Thyroid gland (tissue), 4 donors: ENCODE results near the gene CREM.
"Not testable (repeated sequence)": the region's sequence is repeated elsewhere in the genome, so short reads cannot be mapped to it uniquely, and the experiment has no call there.

ENCODE experiments used
- CTCF ChIP-seq, 6 experiments: fragments of 200-600 bp in 3 of 6; fragments of 450-650 bp in 3 of 6; sonication (generic) in 3 of 6; IDR thresholded peaks; one replicate each; pipeline ENCODE4 v1.5.1; 2016 to 2019; ENCODE audit warnings: antibody characterized with exemption in 6 of 6, mild to moderate bottlenecking in 2 of 6, inconsistent platforms in 1 of 6, moderate library complexity in 1 of 6
- POLR2A ChIP-seq, 2 donors: fragments of 450-650 bp; IDR thresholded peaks; one replicate each; pipeline ENCODE4 v1.6.1; 2017; ENCODE audit warnings: antibody characterized with exemption in 2 of 2, mild to moderate bottlenecking in 2 of 2, moderate library complexity in 1 of 2

- not testable (repeated sequence) for TF ChIP-seq CTCF, POLR2A (IDR thresholded peaks at IDR 0.05)
Measured at GRCh38 chr10:35216956-35217355, 90.3 kb downstream of the CREM start.
